ENCODE data around the gene GLYATL1.
"Not testable (repeated sequence)": the region's sequence is repeated elsewhere in the genome, so short reads cannot be mapped to it uniquely, and the experiment has no call there.

GLYATL1 gene

DNA sequence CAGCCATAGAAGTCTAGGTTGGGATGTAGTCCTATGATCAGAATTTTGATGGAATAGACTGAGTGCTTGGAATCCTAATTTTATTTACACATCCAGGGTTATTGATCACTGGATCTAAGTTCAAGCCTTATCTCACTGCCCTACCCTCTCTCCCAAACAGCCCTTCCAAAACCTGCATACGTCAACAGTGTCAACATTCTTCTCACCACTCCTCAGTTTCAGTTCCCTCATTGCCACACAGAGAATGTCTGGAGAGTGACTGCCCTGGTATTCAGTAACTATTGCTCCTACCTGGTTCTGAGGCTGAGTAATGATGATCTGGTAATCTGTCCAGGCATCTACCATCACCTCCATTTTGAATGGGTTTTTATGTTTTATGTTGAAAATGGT lies 60.0 kb downstream of the GLYATL1 start:
- DNase-seq, result no peak

DNA sequence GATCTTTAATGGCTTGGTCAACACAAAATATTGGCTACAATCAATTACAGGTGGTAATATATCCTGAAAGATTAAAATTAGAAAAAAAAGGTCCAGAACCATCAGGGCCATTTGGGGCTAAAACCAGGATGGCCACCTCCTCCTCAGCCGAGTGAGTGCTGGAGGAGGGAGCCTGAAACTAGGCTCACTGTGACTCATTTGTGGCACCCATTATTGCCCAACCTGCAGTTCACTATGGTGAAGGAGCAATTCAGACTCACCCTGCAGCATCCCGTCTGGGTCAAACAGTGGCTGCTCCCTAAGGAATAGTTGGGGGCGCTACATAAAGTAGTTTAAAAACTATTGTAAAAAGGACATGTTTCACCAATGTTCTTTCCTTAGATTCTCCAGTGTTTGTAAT lies 60.7 kb downstream of the GLYATL1 start:
- DNase-seq, result no peak

DNA sequence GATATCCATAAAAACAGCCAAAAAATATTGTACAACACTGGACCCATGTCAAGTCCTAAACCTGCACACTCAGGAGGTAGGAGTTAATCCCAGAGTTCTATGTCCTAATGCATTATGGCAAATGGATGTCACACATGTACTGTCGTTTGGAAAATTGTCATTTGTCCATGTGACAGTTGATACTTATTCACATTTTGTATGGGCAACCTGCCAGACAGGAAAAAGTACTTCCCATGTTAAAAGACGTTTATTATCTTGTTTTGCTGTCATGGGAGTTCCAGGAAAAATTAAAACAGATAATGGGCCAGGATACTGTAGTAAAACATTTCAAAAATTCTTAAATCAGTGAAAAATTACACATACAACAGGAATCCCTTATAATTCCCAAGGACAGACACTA lies 62.7 kb downstream of the GLYATL1 start:
- not testable (repeated sequence) for DNase-seq
